Measurements from ENCODE around the gene ACOT11.

ACOT11 gene

GRCh38 chr1:54591127-54591756 is 43.2 kb downstream of the ACOT11 start:
- DNase-seq: no peak

GRCh38 chr1:54593571-54594160 is 45.6 kb downstream of the ACOT11 start:
- Histone ChIP-seq H3K36me3 (replicated peaks) (no peaks in the 10 kb centered on the region), H3K27me3 (replicated peaks) (no peaks in the 10 kb centered on the region), H3K4me3 (ENCODE audit: low read depth, low read length) (no peak overlapping the region), H3K27ac (no peak overlapping the region)
- TF ChIP-seq CTCF (IDR thresholded peaks at IDR 0.05; ENCODE audit: low read depth, low read length, missing control alignments): no peak
- DNase-seq: no peak
- in situ Hi-C loops (cut with HindIII; ENCODE audit: low pct_ligation_motif_present, low sequenced_read_pairs): no loop called here

More at GRCh38 chr1:54591127-54591756, 43.2 kb downstream of the ACOT11 start:
- Histone ChIP-seq H3K4me3 (ENCODE audit: low read depth, low read length) (no peak overlapping the region), H3K27ac (no peak overlapping the region), H3K36me3 (replicated peaks) (no peaks in the 10 kb centered on the region), H3K27me3 (replicated peaks) (no peaks in the 10 kb centered on the region)
- in situ Hi-C loops (cut with HindIII; ENCODE audit: low pct_ligation_motif_present, low sequenced_read_pairs): no loop called here
- no peak for TF ChIP-seq CTCF (IDR thresholded peaks at IDR 0.05; ENCODE audit: low read depth, low read length, missing control alignments)

GRCh38 chr1:54594463-54594862 is 46.4 kb downstream of the ACOT11 start:
- H3K36me3 ChIP-seq (replicated peaks): no peaks in the 10 kb centered on the region
- in situ Hi-C loops (cut with HindIII; ENCODE audit: low pct_ligation_motif_present, low sequenced_read_pairs): no loop called here
- DNase-seq: no peak
- H3K4me3 ChIP-seq (ENCODE audit: low read depth, low read length): no peak overlapping the region
- no peaks in the 10 kb centered on the region for H3K27me3 ChIP-seq (replicated peaks)
- H3K27ac ChIP-seq: no peak overlapping the region
- TF ChIP-seq CTCF (IDR thresholded peaks at IDR 0.05; ENCODE audit: low read depth, low read length, missing control alignments): no peak

DNA sequence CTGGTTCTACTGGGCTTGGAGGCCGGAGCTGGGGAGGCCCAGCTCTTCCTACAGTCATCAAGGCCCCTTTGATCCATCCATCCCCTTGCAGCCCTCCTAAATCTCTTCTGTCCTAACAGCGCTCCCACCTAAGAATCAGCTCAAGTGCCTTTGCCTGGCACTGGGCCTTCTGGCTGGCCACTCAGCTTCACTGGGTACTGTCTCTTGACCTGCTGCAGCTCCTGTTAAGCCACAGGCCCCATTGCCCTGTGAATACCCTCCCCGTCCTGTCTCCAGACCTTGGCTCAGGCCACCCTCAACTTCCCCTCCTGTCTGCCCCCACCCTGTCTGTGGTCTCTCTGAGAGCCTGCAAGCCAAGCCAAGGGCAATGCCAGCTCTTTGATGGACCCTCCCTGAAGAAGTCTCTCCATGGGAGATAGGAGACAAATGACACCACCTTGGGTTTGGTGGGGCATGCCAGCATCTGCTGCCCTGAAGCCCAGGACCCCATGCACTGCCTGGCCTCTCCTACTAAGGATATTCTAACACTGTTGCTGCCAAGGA is 48.0 kb downstream of the ACOT11 start:
- H3K4me3 ChIP-seq (ENCODE audit: low read depth, low read length): no peak overlapping the region
- H3K27me3 ChIP-seq (replicated peaks): no peaks in the 10 kb centered on the region
- no peak for TF ChIP-seq CTCF (IDR thresholded peaks at IDR 0.05; ENCODE audit: low read depth, low read length, missing control alignments)
- no peak for DNase-seq
- H3K36me3 ChIP-seq (replicated peaks): no peaks in the 10 kb centered on the region
- no peak overlapping the region for H3K27ac ChIP-seq
- in situ Hi-C loops (cut with HindIII; ENCODE audit: low pct_ligation_motif_present, low sequenced_read_pairs): no loop called here

DNA sequence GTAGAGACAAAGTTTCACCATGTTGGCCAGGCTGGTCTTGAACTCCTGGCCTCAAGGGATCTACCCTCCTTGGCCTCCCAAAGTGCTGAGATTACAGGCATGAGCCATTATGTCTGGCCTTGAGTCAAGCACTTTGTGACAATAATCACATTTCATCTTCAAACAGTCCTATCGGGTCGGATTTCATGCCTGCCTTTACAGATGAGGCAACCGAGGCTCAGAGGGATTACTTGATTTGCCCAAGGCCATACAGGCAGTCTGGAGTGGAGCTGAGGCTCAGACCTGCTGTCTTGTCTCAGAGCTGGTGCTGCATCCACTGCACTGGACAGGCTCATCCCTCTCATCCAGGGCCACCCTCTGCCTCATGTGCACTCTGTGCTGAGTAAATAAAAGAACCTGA is 48.7 kb downstream of the ACOT11 start:
- no peak for DNase-seq
- no peak overlapping the region for H3K4me3 ChIP-seq (ENCODE audit: low read depth, low read length)
- H3K36me3 ChIP-seq (replicated peaks): no peaks in the 10 kb centered on the region
- no peak overlapping the region for H3K27ac ChIP-seq
- no peaks in the 10 kb centered on the region for H3K27me3 ChIP-seq (replicated peaks)
- in situ Hi-C loops (cut with HindIII; ENCODE audit: low pct_ligation_motif_present, low sequenced_read_pairs): no loop called here
- no peak for TF ChIP-seq CTCF (IDR thresholded peaks at IDR 0.05; ENCODE audit: low read depth, low read length, missing control alignments)
